ENCODE measurements around the gene COL4A2. TPM values are rescaled to one million over a fixed set of nuclear protein-coding genes. Genes with fewer than 3 reads are reported as not detected.

The COL4A2 gene
- total RNA-seq, 4 donors from 2014 or later = 51.2 to 85.8 (median 70.5) TPM

- in situ Hi-C loops (cut with MboI; ENCODE audit: low sequenced_read_pairs in 4 of 4) (no loop called here), intact Hi-C loops (cut with DNase I; ENCODE audit: low total_unique reads) (loop anchor here (5.0 kb wide), 1 partner anchor 83 kb away; the partner anchor contains the start of gene RAB20)
- Histone ChIP-seq H3K9me3 (no peaks in the 10 kb centered on the region), H3K4me3 (no peak overlapping the region), H3K27ac (peak overlapping the region; percentile 24 to 57 (median 33)), H3K27me3 (no peaks in the 10 kb centered on the region), H3K36me3 (peaks cover 0 to 17% of the 10 kb centered on the region in 2 donors), H3K4me1 (peaks cover 0 to 7% of the 10 kb centered on the region in 2 donors)
- ATAC-seq = peak; percentile 16 to 45
- peak in 1 of 2 donors; percentile 41 for DNase-seq
- TF ChIP-seq CTCF (IDR thresholded peaks at IDR 0.05 in 4 of 5, conservative IDR thresholded peaks at IDR 0.05 in 1 of 5) = no peak
- TF ChIP-seq POLR2A (IDR thresholded peaks at IDR 0.05) = no peak
Measured at GRCh38 chr13:110479648-110480047, 172.6 kb downstream of the COL4A2 start.

- no peak for TF ChIP-seq CTCF (IDR thresholded peaks at IDR 0.05 in 4 of 5, conservative IDR thresholded peaks at IDR 0.05 in 1 of 5)
- no peak for TF ChIP-seq POLR2A (IDR thresholded peaks at IDR 0.05)
- in situ Hi-C loops (cut with MboI; ENCODE audit: low sequenced_read_pairs in 4 of 4) = no loop called here
- peaks cover 0 to 7% of the 10 kb centered on the region in 2 donors for H3K4me1 ChIP-seq
- no peaks in the 10 kb centered on the region for H3K9me3 ChIP-seq
- DNase-seq = no peak
- peaks cover 0 to 12% of the 10 kb centered on the region in 2 donors for H3K36me3 ChIP-seq
- intact Hi-C loops (cut with DNase I; ENCODE audit: low total_unique reads) = loop anchor here (5.0 kb wide), 1 partner anchor 82 kb away; the partner anchor contains the start of gene RAB20
- no peak overlapping the region for H3K4me3 ChIP-seq
- no peak for ATAC-seq
- peak overlapping the region; percentile 24 to 46 (median 33) for H3K27ac ChIP-seq
- no peaks in the 10 kb centered on the region for H3K27me3 ChIP-seq
Measured at GRCh38 chr13:110480161-110480560, 173.1 kb downstream of the COL4A2 start.

- in situ Hi-C loops (cut with MboI; ENCODE audit: low sequenced_read_pairs in 4 of 4) = no loop called here
- TF ChIP-seq CTCF (IDR thresholded peaks at IDR 0.05 in 4 of 5, conservative IDR thresholded peaks at IDR 0.05 in 1 of 5) = no peak
- no peak for TF ChIP-seq POLR2A (IDR thresholded peaks at IDR 0.05)
- Histone ChIP-seq H3K27ac (no peak overlapping the region), H3K4me3 (no peak overlapping the region), H3K27me3 (no peaks in the 10 kb centered on the region), H3K9me3 (no peaks in the 10 kb centered on the region), H3K4me1 (no peaks in the 10 kb centered on the region), H3K36me3 (peaks cover 0 to 12% of the 10 kb centered on the region in 2 donors)
- no peak for ATAC-seq
- intact Hi-C loops (cut with DNase I; ENCODE audit: low total_unique reads) = loop anchor here (5.0 kb wide), 1 partner anchor 79 kb away; the partner anchor contains the start of gene RAB20
- DNase-seq = no peak
Measured at GRCh38 chr13:110483386-110483968, 176.4 kb downstream of the COL4A2 start.

GRCh38 chr13:110484290-110485048 is 177.4 kb downstream of the COL4A2 start:
- intact Hi-C loops (cut with DNase I; ENCODE audit: low total_unique reads) (loop anchor here (5.0 kb wide), 1 partner anchor 78 kb away; the partner anchor contains the start of gene RAB20), in situ Hi-C loops (cut with MboI; ENCODE audit: low sequenced_read_pairs in 4 of 4) (no loop called here)
- no peak overlapping the region for H3K27ac ChIP-seq
- no peaks in the 10 kb centered on the region for H3K9me3 ChIP-seq
- H3K36me3 ChIP-seq = peaks cover 0 to 17% of the 10 kb centered on the region in 2 donors
- no peak for TF ChIP-seq POLR2A (IDR thresholded peaks at IDR 0.05)
- TF ChIP-seq CTCF (IDR thresholded peaks at IDR 0.05 in 4 of 5, conservative IDR thresholded peaks at IDR 0.05 in 1 of 5) = no peak
- no peak overlapping the region for H3K4me3 ChIP-seq
- no peaks in the 10 kb centered on the region for H3K4me1 ChIP-seq
- ATAC-seq = no peak
- no peak for DNase-seq
- H3K27me3 ChIP-seq = no peaks in the 10 kb centered on the region
